ENCODE data around the gene HS6ST3.

DNA sequence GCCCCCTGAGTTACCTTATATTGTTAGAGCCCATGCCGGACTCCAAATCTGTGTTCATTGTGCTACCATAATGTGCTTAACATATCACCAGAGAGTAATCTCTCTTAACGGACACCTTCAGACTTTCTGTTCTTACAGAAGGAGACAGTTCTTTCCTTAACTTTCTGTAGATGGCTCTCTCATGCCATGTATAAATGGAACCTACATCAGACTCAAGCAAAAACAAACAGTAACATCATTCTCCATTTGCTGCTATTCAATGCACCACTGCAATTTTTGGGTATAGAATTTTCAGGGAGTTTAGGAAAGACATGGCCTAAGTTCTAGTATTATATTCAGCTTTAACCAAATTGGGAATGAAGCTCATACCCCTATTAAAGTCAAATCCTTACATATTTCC is 24.1 kb upstream of the HS6ST3 start:
- TF ChIP-seq POLR2AphosphoS5 (IDR thresholded peaks at IDR 0.05; ENCODE audit: borderline replicate concordance, low read depth, low read length) (no peak), FOXP2 (optimal IDR thresholded peaks at IDR 0.05; ENCODE audit: control extremely low read depth, extremely low read length, insufficient read depth) (no peak), EZH2 (IDR thresholded peaks at IDR 0.05) (no peak)
